Ishikawa (cell line): Measurements from ENCODE around the gene FOXP1.

ENCODE experiments used
- EGR1 ChIP-seq: IDR thresholded peaks from 2 replicates; pipeline ENCODE4 v1.6.1; 2012
- EP300 ChIP-seq: IDR thresholded peaks from 2 replicates; pipeline ENCODE4 v1.6.1; 2012; ENCODE audit warnings: borderline replicate concordance

- no peak for TF ChIP-seq EGR1
- TF ChIP-seq EP300: no peak
Observed at GRCh38 chr3:71077070-71077469, 506.5 kb downstream of the FOXP1 start.
